CD4-positive, CD25-positive, alpha-beta regulatory T cell (primary cell): Measurements from ENCODE around the gene MED28. TPM values are rescaled to one million over a fixed set of nuclear protein-coding genes. Genes with fewer than 3 reads are reported as not detected.
"Not testable (repeated sequence)": the region's sequence is repeated elsewhere in the genome, so short reads cannot be mapped to it uniquely, and the experiment has no call there.

Source experiments
- ATAC-seq, 2 donors: fragments of 150-1000 bp; cut with Tn5 transposase; one replicate each; pipeline ENCODE4 v1.10.0; 2021; ENCODE audit warnings: low read depth in 2 of 2, moderate number of reproducible peaks in 2 of 2, moderate library complexity in 1 of 2
- DNase-seq, 3 donors: peaks; one replicate each; pipeline versions ENCODE4 v3.0.0 to v3.0.0-alpha.2; 2012 to 2022; ENCODE audit warnings: mixed read lengths in 1 of 3
- H3K27ac ChIP-seq: one replicate; pipeline ENCODE4 v1.7.0; 2013; ENCODE audit warnings: mild to moderate bottlenecking, low read length; ENCODE audit not compliant: insufficient read depth, poor library complexity, severe bottlenecking
- H3K27me3 ChIP-seq: one replicate; pipeline ENCODE4 v1.7.0; 2013; ENCODE audit warnings: low read length; ENCODE audit not compliant: control insufficient read depth, insufficient read depth
- H3K36me3 ChIP-seq: one replicate; pipeline ENCODE4 v1.7.0; 2013; ENCODE audit warnings: mild to moderate bottlenecking, low read length, moderate library complexity; ENCODE audit not compliant: control insufficient read depth, insufficient read depth
- H3K4me1 ChIP-seq: 2 replicates; pipeline ENCODE4 v1.7.0; 2013; ENCODE audit warnings: mild to moderate bottlenecking, low read length; ENCODE audit not compliant: insufficient read depth, control insufficient read depth, poor library complexity, severe bottlenecking
- H3K4me3 ChIP-seq: one replicate; pipeline ENCODE4 v1.7.0; 2013; ENCODE audit warnings: low read depth, mild to moderate bottlenecking, low read length, moderate library complexity
- H3K9me3 ChIP-seq, 2 experiments: 1 replicate in 1 of 2; 2 replicates in 1 of 2; pipeline ENCODE4 v1.7.0; 2013; ENCODE audit warnings: low read length in 2 of 2, mild to moderate bottlenecking in 1 of 2, moderate library complexity in 1 of 2; ENCODE audit not compliant: control insufficient read depth in 2 of 2
- H3K27ac Mint-ChIP-seq, 3 donors: one replicate each; pipeline ENCODE4 v1.8.0; 2020 to 2022; ENCODE audit warnings: mild to moderate bottlenecking in 3 of 3, mixed read lengths in 3 of 3, moderate library complexity in 2 of 3
- H3K27me3 Mint-ChIP-seq: one replicate; pipeline ENCODE4 v1.8.0; 2022; ENCODE audit warnings: mild to moderate bottlenecking, mixed read lengths
- H3K36me3 Mint-ChIP-seq: one replicate; pipeline ENCODE4 v1.8.0; 2020; ENCODE audit warnings: mixed read lengths
- H3K4me1 Mint-ChIP-seq, 4 donors: one replicate each; pipeline ENCODE4 v1.8.0; 2020 to 2022; ENCODE audit warnings: mixed read lengths in 4 of 4, mild to moderate bottlenecking in 1 of 4
- H3K4me3 Mint-ChIP-seq, 4 donors: one replicate each; pipeline ENCODE4 v1.8.0; 2020 to 2022; ENCODE audit warnings: mild to moderate bottlenecking in 4 of 4, mixed read lengths in 4 of 4, moderate library complexity in 3 of 4
- H3K9me3 Mint-ChIP-seq, 7 donors: one replicate each; pipeline ENCODE4 v1.8.0; 2020 to 2022; ENCODE audit warnings: mixed read lengths in 7 of 7, mild to moderate bottlenecking in 3 of 7, moderate library complexity in 2 of 7
- polyA plus RNA-seq, 4 donors: library from polyadenylated mRNA; unstranded; fragments of 300-500 nt; fragmentation: Illumina TruSeq; gene quantifications; one replicate each; pipeline ENCODE4 v1.2.3, GENCODE V29; 2021
- total RNA-seq: library from RNA; stranded (reverse); gene quantifications from one replicate; pipeline ENCODE4 v1.2.3, GENCODE V29; 2022

Gene MED28
- total and polyA plus RNA-seq, 5 donors from 2014 or later: 32.8 to 61.6 (median 45.4) TPM

GRCh38 chr4:17654701-17655100 is 40.3 kb downstream of the MED28 start:
- H3K27me3 Mint-ChIP-seq: peaks cover 5% of the 10 kb centered on the region
- Histone ChIP-seq H3K4me3 (no peak overlapping the region), H3K27ac (no peak overlapping the region), H3K9me3 (no peaks in the 10 kb centered on the region), H3K36me3 (no peaks in the 10 kb centered on the region), H3K27me3 (no peaks in the 10 kb centered on the region), H3K4me1 (no peaks in the 10 kb centered on the region)
- no peak overlapping the region for H3K4me3 Mint-ChIP-seq
- DNase-seq (no peak), ATAC-seq (no peak)
- peaks cover 0 to 4% (median 0%) of the 10 kb centered on the region in 7 donors for H3K9me3 Mint-ChIP-seq
- H3K4me1 Mint-ChIP-seq: peaks cover 0 to 9% (median 3%) of the 10 kb centered on the region in 4 donors
- no peaks in the 10 kb centered on the region for H3K36me3 Mint-ChIP-seq
- H3K27ac Mint-ChIP-seq: no peak overlapping the region

DNA sequence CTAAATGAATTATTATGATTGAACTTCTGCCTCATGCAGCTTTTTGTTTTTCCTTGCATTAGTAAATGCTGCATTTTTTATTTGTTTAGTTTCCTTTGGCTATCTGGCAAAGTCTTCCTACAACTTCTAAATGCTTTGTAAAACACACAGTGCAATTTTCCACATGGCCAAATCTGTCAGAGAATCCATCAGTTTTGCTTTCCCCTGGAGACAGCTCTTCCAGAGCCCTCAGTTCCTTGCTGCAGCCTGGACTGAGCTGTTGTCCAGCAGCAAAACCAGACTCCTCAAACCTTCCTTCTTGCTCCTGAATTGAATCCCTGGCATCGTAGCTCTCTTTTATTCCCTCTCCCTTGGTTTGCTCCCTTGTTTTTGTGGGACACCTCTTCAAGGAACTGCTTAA is 42.6 kb downstream of the MED28 start:
- H3K4me1 Mint-ChIP-seq: no peaks in the 10 kb centered on the region
- peaks cover 0 to 2% (median 0%) of the 10 kb centered on the region in 7 donors for H3K9me3 Mint-ChIP-seq
- H3K4me3 Mint-ChIP-seq: no peak overlapping the region
- no peak overlapping the region for H3K27ac Mint-ChIP-seq
- ATAC-seq: no peak
- no peaks in the 10 kb centered on the region for H3K27me3 ChIP-seq
- no peak overlapping the region for H3K27ac ChIP-seq
- peaks cover 5% of the 10 kb centered on the region for H3K27me3 Mint-ChIP-seq
- H3K9me3 ChIP-seq: no peaks in the 10 kb centered on the region
- H3K36me3 Mint-ChIP-seq: no peaks in the 10 kb centered on the region
- H3K4me3 ChIP-seq: no peak overlapping the region
- no peaks in the 10 kb centered on the region for H3K36me3 ChIP-seq
- no peaks in the 10 kb centered on the region for H3K4me1 ChIP-seq
- DNase-seq: no peak

DNA sequence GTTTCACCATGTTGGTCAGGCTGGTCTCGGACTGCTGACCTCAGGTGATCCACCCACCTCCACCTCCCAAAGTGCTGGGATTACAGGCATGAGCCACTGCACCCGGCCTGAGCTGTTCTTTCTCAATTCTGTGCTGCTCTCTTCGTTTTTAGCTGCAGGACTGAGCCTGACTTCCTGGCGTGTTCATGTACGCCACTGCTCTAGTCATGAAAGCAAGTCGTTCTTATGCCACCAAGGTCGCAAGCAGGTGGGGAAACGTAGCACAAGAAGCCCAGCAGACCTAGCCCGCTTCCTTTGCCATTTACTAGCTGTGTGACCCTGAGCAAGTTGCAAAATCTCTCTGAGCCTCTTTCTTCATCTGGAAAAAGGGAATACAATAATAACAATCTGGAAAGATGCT is 43.4 kb downstream of the MED28 start:
- no peaks in the 10 kb centered on the region for H3K36me3 ChIP-seq
- H3K4me1 ChIP-seq: no peaks in the 10 kb centered on the region
- no peak overlapping the region for H3K4me3 Mint-ChIP-seq
- no peaks in the 10 kb centered on the region for H3K27me3 ChIP-seq
- no peak overlapping the region for H3K27ac Mint-ChIP-seq
- H3K9me3 ChIP-seq: no peaks in the 10 kb centered on the region
- DNase-seq (no peak), ATAC-seq (no peak)
- peaks cover 5% of the 10 kb centered on the region for H3K27me3 Mint-ChIP-seq
- no peak overlapping the region for H3K4me3 ChIP-seq
- peaks cover 0 to 2% (median 0%) of the 10 kb centered on the region in 7 donors for H3K9me3 Mint-ChIP-seq
- H3K4me1 Mint-ChIP-seq: no peaks in the 10 kb centered on the region
- no peaks in the 10 kb centered on the region for H3K36me3 Mint-ChIP-seq
- H3K27ac ChIP-seq: no peak overlapping the region

GRCh38 chr4:17659196-17659595 is 44.8 kb downstream of the MED28 start:
- not testable (repeated sequence) for H3K27ac ChIP-seq, H3K4me1 ChIP-seq, H3K27me3 ChIP-seq, H3K36me3 Mint-ChIP-seq, H3K9me3 ChIP-seq, H3K9me3 Mint-ChIP-seq, H3K4me3 Mint-ChIP-seq, H3K4me1 Mint-ChIP-seq, H3K27me3 Mint-ChIP-seq, H3K36me3 ChIP-seq, H3K4me3 ChIP-seq, H3K27ac Mint-ChIP-seq, ATAC-seq, DNase-seq

DNA sequence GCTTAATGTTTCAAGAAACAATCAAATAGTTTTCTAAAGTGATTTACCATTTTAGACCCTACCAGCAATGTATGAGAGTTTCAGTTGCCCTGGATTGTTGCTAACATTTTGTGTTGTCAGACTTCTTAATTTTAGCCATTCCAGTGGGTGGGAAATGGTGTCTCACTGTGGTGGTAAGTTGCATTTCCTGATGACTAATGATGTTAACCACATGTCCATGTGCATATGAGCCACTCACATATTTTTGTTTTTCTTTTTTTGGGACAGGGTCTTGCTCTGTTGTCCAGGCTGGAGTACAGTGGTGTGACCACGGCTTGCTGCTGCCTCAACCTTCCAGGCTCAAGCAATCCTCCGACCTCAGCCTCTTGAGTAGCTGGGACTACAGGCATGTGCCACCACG is 48.3 kb downstream of the MED28 start:
- no peaks in the 10 kb centered on the region for H3K4me1 Mint-ChIP-seq
- Histone ChIP-seq H3K9me3 (no peaks in the 10 kb centered on the region), H3K4me1 (no peaks in the 10 kb centered on the region), H3K27me3 (no peaks in the 10 kb centered on the region), H3K27ac (no peak overlapping the region), H3K36me3 (no peaks in the 10 kb centered on the region), H3K4me3 (no peak overlapping the region)
- no peaks in the 10 kb centered on the region for H3K9me3 Mint-ChIP-seq
- no peaks in the 10 kb centered on the region for H3K36me3 Mint-ChIP-seq
- no peak overlapping the region for H3K27ac Mint-ChIP-seq
- ATAC-seq (no peak), DNase-seq (no peak)
- H3K4me3 Mint-ChIP-seq: no peak overlapping the region
- H3K27me3 Mint-ChIP-seq: no peaks in the 10 kb centered on the region

DNA sequence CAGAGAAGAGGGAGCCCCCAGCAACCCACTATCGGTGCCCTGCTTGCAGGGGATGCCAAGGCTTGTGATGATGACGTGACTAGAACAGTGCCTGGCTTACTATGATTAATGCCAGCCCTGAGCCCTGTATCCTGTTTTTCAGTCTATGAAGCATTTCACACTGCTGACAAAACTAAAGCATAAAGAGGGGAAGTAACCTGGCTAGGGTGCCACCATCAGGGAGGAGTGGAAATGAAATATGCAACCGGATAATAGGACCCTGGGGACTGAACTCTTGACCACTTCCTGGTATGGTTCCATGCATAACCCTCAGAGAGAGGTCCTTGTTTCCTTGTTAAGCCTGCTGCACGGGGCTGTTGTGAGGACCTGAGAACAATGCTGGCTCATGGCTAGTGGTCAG is 50.3 kb downstream of the MED28 start:
- Histone ChIP-seq H3K4me1 (no peaks in the 10 kb centered on the region), H3K9me3 (no peaks in the 10 kb centered on the region), H3K4me3 (no peak overlapping the region), H3K27ac (no peak overlapping the region), H3K27me3 (peaks cover 4% of the 10 kb centered on the region), H3K36me3 (no peaks in the 10 kb centered on the region)
- H3K36me3 Mint-ChIP-seq: no peaks in the 10 kb centered on the region
- no peak for DNase-seq
- no peaks in the 10 kb centered on the region for H3K27me3 Mint-ChIP-seq
- H3K4me3 Mint-ChIP-seq: no peak overlapping the region
- no peaks in the 10 kb centered on the region for H3K9me3 Mint-ChIP-seq
- H3K27ac Mint-ChIP-seq: no peak overlapping the region
- peak; percentile 14 to 28 for ATAC-seq
- H3K4me1 Mint-ChIP-seq: no peaks in the 10 kb centered on the region

- Mint-ChIP-seq H3K27ac (no peak overlapping the region), H3K9me3 (peaks cover 0 to 2% (median 0%) of the 10 kb centered on the region in 7 donors), H3K36me3 (no peaks in the 10 kb centered on the region), H3K27me3 (no peaks in the 10 kb centered on the region), H3K4me3 (no peak overlapping the region), H3K4me1 (no peaks in the 10 kb centered on the region)
- no peaks in the 10 kb centered on the region for H3K9me3 ChIP-seq
- DNase-seq (no peak), ATAC-seq (no peak)
- H3K36me3 ChIP-seq: no peaks in the 10 kb centered on the region
- H3K27me3 ChIP-seq: peaks cover 5% of the 10 kb centered on the region
- no peaks in the 10 kb centered on the region for H3K4me1 ChIP-seq
- no peak overlapping the region for H3K4me3 ChIP-seq
- H3K27ac ChIP-seq: no peak overlapping the region
These were observed 50.9 kb downstream of the MED28 start for GRCh38 chr4:17665346-17665745.

GRCh38 chr4:17665852-17666251 is 51.4 kb downstream of the MED28 start:
- Histone ChIP-seq H3K9me3 (peaks cover 0 to 3% of the 10 kb centered on the region in 2 experiments), H3K27ac (no peak overlapping the region), H3K27me3 (peaks cover 9% of the 10 kb centered on the region), H3K4me3 (no peak overlapping the region), H3K4me1 (no peaks in the 10 kb centered on the region), H3K36me3 (no peaks in the 10 kb centered on the region)
- H3K4me3 Mint-ChIP-seq: no peak overlapping the region
- no peaks in the 10 kb centered on the region for H3K4me1 Mint-ChIP-seq
- no peak for ATAC-seq
- H3K27me3 Mint-ChIP-seq: no peaks in the 10 kb centered on the region
- no peak overlapping the region for H3K27ac Mint-ChIP-seq
- H3K36me3 Mint-ChIP-seq: no peaks in the 10 kb centered on the region
- no peak for DNase-seq
- H3K9me3 Mint-ChIP-seq: peaks cover 0 to 2% (median 0%) of the 10 kb centered on the region in 7 donors
